DMS114 treated with DMSO at 0.1 percent for 48 hours (cell line): ENCODE data around the gene PTPN11.
"Not testable (repeated sequence)": the region's sequence is repeated elsewhere in the genome, so short reads cannot be mapped to it uniquely, and the experiment has no call there.

Experiments
- DNase-seq: peaks from one replicate; lab custom pipeline; 2025; ENCODE audit not compliant: unreplicated experiment; lab: John Stamatoyannopoulos, UW

The PTPN11 gene

DNA sequence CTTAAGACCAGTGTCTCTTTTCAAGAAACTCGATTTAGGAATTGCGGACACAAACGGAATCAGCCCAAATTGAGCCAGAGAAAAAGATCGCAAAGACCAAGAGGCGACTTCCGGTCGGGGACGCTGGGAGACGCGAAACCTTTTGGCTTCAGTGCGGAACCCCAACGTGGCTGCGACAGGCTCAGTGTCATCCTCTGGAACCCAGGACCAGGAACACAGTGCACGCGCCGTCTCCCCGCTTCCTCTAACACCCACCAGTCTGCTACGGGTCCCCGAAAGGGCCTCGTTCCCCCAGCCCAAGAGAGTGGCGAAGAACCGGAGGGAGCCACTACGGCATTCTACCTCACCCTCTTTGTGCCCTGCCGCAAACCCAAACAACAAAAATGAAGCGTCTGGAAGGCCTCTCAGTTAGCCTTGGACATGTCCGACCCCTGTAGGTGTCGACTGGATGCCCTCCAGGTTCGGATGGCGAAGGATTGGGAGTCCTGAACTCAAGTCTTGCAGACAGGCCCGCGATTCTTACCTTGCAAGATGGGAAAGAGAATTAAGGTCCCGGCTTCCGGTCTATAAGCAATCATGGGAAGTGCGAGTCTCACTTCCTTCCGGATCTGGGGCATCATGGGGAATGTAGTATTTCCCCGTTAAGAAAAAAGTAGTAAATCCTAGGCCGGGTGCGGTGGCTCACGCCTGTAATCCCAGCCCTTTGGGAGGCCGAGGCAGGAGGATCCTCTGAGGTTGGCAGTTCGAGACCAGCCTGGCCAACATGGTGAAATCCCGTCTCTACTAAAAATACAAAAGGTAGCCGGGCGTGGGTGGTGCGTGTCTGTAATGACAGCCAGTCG is 9.5 kb upstream of the PTPN11 start, which contains the start of gene RPL6:
Gene RPL6 (minus strand): TSS at position 542 of the 842 bp plus-strand sequence. CDS start 949 bp downstream, outside the sequence.
- peak; percentile 95 for DNase-seq

DNA sequence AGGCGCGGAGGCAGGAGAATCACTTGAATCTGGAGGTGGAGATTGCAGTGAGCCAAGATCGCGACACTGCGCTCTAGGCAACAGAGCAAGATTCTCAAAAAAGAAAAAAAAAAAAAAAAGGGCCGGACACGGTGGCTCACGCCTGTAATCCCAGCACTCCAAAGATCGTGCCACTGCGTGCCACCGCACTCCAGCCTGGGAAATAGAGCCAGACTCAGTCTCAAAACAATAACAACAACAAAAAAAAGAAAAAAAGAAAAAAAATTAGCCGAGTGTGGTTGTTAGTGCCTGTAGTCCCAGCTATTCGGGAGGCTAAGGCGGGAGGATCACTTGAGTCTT is 8.9 kb upstream of the PTPN11 start:
- DNase-seq: no peak

DNA sequence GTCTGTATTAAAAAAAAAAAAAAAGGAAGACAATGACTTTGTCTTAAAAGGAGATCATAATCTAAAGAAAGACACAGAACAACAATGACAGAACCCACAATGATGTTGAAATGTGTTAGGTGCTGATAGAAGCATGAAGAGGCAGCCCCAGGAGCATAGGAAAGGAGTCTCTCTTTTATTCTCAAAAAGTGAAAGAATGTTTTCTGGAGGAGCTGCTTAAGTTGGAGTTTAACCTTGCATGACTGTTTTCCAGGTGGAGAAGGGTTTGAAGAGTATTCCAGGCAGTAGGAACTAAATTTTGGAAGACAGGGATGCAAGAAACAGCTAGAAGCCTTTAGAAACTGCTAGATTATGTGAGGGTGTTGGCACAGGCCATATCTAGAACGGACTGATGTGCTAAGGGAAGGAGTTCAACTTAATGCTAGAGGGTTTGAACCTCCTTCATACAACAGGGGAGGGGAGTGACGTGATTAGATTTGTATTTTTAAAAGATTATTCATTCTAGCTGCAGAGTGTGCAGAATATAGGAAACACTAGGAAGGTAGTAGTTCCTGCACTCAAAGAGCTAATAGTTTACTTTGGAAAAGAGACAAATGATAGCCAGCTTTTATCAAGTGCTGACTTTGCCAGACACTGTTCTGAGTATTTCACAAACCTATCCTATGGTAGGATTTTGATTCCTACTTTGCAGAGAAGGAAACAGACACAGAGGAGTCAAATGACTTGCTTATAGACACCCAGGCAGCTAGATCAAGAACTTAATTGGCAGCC is 4.7 kb upstream of the PTPN11 start:
- no peak for DNase-seq

DNA sequence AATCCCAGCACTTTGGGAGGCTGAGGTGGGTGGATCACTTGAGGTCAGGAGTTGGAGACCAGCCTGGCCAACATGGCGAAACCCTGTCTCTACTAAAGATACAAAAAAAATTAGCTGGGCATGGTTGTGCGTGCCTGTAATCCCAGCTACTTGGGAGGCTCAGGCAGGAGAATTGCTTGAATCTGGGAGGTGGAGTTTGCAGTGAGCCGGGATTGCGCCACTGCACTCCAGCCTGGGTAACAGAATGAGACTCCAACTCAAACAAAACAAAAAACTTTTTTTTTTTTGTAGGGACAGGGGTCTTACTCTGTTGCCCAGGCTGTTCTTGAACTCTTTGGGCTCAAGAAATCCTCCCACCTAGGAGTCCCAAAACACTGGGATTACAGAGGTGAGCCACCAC is 3.3 kb upstream of the PTPN11 start:
- DNase-seq: not testable (repeated sequence)

DNA sequence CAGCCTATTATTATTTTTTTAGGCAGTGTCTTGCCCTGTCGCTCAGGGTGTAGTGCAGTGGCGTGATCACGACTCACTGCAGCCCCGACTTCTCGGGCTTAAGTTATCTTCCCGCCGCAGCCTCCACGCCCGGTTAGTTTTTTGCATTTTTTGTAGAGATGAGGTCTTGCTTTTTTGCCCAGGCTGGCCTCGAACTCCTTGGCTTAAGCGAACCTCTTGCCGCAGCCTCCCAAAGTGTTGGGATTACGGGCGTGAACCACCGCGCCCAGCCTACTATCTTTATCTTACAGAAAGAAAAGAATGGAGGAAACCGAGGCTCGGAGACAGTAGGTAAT is 507 bp upstream of the PTPN11 start:
- DNase-seq: no peak

DNA sequence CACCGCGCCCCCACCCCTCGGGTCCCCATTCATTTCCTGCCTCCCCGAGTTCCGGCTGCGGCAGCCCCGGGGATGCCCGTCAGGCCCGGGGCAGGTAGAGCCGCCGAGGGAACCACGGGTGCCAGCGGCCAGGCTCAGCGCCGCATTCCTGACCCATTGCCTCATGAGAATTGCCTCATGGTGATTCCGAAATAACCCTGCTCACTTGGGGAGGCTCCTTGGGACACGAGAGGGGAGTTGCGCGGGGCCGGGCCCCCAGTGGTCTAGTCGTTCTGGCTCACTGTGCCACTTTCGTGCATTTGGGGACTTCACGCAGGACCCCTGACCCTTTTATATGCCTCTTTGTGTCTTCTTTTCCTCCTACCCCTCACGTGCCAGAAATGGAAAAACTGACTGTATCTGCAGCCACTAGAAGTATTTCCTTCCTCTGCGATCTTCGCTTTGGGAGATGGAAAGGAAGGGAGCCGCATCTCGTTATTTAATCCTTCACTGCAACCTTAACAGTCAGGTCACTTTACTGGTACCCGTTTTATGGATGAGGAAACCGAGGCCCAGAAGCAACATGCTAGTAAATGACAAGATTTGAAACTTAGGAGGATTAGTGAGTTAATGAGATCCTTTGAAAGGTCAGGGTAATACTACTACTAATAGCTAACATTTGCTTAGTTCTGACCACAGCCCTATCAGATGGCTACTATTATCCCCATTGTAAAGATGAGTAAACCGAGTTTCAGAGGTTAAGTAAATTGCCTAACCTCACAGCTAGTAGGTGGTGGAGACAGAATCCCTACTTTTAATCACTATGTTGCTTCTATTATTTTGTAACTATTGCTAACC is 768 bp downstream of the PTPN11 start:
- DNase-seq: no peak

DNA sequence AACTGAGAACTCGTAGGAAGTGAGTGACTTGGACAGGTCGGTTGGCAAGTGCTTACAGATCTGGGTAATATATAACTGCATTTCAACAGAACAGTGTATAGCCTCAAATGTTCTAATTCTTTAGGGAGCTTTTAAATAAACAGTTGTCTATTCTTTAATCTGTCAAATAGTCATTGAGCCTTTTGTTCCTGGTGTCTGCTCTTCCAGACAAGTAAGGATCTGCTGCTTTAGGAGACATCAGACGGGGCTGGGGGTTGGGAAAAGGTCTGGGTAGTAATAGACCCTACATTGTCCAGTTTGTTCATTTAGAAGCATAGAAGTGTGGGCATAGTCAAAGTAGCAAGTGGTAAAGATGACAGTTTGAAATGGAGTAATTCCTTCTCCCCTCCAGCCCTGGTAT is 2.0 kb downstream of the PTPN11 start:
- DNase-seq: no peak

DNA sequence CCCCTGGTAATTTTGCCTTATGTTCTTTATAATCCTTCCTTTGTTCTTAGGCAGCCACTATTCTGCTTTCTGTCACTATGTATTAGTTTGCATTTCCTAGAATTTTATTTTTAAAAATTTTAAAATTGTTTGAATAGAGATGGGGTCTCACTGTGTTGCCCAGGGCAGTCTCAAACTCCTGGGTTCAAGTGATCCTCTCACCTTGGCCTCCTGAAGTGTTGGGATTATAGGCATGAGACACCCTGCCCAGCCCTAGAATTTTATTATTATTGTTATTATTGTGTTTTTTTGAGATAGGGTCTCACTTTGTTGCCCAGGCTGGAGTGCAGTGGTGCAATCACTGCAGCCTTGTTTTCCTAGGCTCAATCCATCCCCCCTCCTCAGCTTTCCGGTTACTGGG is 2.6 kb downstream of the PTPN11 start:
- no peak for DNase-seq

DNA sequence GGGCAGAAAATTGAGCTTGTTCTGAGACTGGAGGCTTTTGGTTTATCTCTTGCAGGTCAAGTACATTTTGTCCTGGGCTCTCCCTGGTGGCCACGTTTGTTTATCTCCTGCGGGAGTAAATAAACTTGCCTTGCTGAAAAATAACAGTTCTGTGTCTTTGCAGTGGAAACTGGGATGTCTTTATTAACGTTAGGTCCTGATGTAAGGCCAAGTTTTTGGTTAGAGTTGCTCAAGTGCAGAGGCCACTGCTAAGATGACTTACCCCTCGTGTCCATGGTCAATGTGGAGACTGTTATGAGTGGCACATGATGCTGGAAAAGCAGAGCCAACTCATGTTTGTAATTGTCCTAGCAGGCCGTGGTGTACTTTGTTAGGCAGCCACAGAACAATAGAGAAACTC is 3.8 kb downstream of the PTPN11 start:
- DNase-seq: no peak

DNA sequence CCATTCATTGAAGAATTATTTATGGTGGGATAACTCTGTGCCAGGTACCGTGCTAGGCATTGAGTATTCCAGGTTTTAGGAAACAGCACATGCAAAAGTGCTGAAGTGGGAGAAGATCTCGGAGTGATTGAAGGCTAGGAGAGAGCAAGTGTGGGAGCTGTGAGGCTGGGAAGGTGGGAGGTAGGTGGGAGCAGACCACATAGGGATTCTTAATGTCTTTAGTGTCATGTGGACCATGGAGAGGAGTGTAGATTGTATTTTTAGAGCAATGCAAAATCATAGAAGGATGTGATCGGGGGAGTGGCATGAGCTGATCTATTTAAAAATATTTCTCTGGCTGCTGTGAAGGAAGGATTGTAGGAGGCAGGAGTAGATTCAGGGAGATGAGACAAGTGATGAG is 5.4 kb downstream of the PTPN11 start:
- DNase-seq: no peak

DNA sequence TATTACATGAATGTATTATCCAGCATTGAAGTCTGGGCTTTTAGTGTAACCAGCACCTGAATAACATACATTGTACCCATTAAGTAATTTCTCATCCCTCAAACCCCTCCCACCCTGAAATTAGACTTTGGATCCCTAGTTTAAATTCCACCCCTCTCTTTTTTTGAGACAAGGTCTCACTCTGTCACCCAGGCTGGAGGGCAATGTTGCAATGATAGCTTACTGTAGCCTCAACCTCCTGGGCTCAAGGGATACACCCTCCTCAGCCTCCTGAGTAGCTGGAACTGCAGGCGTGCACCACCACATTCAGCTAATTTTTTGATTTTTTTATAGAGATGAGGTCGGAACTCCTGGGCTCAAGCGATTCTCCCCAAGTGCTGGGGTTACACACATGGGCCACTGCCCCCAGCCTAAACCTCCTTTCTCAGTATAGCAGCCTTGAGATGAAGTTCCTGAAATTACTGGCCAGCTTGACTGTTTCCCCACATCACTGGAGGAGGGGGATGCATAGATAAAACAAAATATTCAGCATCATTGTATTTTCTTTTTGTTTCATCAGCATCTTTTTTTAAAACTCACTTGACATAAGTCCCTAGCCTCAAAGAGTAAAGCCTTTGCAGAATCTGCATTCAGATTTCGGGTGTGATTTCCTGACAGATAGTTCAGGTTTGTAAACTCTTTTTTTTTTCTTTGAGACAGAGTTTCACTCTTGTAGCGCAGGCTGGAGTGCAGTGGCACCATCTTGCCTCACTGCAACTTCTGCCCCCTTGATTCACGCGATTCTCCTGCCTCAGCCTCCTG is 7.0 kb downstream of the PTPN11 start:
- no peak for DNase-seq

DNA sequence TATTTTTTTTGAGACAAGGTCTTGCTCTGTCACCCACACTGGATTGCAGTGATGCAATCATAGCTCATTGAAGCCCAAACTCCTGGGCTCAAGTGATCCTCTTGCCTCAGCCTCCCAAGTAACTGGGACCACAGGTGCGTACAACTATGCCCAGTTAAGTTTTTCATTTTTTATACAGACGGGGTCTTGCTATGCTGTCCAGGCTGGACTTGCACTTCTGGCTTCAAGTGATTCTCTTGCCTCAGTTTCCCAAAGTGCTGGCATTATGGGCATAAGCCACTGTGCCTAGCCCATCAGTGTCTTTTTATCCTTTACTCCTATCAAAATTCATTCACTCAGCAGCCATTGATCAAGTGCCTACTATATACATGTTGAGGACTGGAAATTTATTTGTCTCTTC is 9.0 kb downstream of the PTPN11 start:
- no peak for DNase-seq

DNA sequence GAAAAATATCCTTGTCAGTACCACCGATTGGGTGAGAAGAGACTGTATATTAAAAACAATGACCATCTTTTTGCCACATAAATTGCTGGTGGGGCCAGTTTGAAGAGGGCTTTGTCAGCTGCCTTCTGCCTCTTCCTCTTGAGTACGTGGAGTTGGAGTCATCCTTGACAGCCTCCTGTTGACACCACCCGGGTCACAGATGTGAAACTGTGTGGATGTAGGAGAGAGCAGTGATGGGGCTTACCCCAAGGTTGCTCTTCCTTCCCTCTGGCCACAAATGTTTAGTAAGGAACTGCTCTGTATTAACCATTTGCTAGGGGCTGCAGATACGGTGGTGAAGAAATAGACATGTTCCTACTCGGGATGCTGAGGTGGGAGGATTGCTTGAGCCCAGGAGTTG is 12.2 kb downstream of the PTPN11 start:
- no peak for DNase-seq

DNA sequence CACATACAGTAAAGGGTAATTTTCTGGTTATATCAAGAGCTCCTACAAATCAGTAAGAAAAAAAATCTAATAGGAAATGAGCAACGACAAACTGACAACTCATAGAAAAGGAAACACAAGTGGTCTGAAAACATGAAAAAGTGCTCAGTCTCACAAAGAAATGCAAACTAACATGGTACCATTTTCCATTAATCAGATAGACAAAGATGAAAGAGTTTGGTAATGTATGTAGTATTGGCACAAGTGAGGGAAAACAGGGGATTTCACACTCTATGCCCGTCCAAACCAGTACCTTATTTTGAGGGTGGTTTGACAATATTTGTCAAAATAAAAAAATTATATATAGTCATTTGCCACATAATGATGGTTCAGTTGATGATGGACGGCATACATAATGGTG is 13.2 kb downstream of the PTPN11 start:
- DNase-seq: no peak

DNA sequence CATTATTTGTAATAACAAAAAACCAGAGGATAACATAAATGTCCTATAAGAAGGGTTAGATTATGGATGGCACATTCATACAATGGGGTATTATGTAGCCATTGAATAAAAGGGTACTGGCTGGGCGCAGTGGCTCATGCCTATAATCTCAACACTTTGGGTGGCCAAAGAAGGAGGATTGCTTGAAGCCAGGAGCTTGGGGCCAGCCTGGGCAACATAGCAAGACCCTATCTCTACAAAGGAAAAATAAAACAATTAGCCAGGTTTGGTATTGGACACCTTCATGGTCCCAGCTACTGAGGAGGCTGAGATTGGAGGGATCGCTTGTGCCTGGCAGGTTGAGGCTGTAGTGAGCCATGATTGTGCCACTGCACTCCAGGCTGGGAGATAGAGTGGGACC is 14.8 kb downstream of the PTPN11 start:
- DNase-seq: no peak

DNA sequence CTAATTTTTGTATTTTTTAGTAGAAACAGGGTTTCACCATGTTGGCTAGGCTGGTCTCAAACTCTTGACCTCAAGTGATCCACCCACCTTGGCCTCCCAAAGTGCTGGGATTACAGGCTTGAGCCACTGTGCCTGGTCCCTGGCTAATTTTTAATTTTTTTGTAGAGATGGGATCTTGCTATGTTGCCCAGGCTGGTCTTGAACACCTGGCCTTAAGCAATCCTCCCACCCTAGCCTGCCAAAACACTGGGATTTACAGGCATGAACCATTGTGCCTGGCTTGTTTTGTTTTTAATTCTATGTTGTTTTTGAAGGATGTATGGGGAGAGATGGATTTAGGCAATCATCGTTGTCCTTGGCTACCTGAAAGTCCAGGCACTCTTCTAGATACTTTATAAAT is 19.9 kb downstream of the PTPN11 start:
- not testable (repeated sequence) for DNase-seq

DNA sequence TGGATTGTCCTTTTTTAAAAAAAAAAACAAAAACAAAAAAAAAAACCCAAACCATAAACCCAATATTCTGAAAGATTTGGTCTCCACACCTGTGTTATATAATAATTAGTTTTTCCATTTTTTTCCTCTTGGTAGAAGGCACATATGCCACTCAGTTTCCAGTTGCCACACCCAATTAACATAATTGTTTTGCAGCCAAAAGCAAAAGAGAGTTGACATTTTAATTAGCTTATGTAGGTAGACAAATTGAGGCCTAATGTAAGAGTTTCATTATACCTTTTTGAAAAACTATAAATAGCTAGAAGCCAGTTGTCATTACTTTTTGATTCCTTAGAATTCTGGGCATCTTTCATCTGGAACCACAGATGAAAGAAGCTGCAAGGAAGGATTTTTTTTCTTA is 21.0 kb downstream of the PTPN11 start:
- DNase-seq: no peak

DNA sequence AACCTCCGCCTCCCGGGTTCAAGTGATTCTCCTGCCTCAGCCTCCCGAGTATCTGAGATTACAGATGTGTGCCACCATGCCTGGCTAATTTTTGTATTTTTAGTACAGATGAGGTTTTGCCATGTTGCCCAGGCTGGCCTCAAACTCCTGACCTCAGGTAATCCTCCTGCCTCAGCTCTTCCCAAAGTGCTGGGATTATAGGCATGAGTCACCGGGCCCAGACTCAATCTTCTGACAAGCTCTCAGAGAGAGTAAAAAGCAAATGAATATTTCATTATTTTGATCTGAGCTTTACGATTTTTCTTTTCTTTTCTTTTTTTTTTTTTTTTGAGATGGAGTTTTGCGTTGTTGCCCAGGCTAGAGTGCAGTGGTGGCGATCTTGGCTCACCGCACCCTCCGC is 21.9 kb downstream of the PTPN11 start:
- not testable (repeated sequence) for DNase-seq

DNA sequence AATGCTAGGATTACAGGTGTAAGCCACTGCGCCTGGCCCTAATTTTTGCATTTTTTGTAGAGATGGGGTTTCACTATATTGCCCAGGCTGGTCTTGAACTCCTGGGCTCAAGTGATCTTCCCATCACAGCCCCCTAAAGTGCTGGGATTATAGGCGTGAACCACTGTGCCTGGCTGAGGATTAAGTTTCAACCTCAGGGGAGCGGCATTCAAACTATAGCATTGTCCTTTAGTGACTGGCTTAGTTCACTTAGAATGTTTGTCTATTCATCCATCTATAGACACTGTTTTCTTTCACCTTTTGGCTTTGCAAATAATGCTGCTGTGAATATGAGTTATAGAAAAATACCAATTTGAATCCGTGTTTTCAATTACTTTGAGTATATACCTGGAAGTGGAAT is 25.2 kb downstream of the PTPN11 start:
- no peak for DNase-seq

DNA sequence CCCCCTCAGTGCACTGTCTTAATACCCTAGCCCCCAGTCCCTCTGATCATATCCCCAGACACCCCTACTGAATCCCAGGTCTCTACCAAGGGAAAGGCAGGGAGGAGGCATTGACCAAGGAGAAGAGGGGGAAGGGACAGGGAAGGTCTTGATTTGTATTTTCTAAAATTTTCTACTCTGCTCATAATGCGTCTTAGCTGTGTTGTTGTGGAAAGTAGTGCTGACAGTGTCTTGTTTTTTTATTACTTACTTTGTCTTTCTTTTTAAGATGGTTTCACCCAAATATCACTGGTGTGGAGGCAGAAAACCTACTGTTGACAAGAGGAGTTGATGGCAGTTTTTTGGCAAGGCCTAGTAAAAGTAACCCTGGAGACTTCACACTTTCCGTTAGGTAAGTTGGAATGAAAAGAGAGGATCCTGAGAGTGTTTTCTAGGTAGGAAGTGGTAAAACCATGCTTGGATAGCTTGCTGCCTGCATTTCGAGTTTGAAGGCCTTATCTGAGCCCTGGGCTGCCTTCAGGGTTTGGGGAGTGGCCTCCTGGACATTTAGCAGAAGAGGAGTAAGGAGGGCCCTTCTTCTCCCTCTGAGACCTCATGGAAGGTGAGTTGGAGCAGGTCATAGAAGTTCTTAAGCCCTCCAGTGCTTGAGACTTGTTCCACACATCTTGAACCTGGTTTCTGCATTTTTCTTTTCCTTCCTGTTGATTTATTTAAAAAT is 27.4 kb downstream of the PTPN11 start:
- DNase-seq: no peak
